Activated CD8-positive, alpha-beta memory T cell treated with anti-CD3 and anti-CD28 coated beads, Interleukin-2, amount 50 U/mL, for 48 hours (primary cell): Measurements from ENCODE around the gene TNC.

Experiments
- DNase-seq: peaks from one replicate; pipeline ENCODE4 v3.0.0-alpha.2; 2020

TNC gene

DNA sequence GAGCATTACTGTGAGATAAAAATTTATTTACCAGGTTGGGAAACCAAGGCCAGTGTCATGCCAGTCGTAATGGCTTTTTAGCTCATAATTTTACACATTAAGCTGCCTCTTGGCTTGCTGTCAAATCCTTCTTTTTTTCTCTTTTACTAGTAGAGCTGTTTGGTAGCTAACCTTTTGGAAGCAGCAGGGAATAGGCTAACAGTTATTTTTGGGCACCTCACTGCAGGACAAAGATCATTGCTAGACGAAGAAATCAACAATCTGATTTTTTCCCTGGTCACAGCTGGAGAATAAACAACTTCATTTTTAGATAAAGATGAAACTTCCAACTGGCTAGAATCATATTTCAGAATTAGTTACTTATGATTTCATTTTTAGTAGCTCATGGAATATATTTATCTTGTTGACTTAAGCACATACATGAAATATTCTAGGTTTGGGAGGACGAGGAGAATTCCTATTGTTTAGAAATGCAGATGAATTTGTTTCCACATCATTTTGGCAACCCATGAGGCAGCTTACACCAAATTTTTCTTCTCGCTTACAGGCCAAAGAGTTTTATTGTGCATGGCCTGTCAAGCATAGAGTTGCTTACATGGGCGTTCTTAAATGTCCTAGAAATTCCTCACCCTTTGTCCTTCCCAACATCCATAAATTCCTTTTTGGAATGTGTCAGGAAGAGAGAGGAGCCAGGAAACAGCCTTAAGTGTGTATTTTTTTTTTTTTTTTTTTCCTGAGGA lies 19.6 kb downstream of the TNC start:
- DNase-seq: no peak

GRCh38 chr9:115093520-115093919 lies 24.4 kb downstream of the TNC start:
- no peak for DNase-seq

- no peak for DNase-seq
Observed at GRCh38 chr9:115090486-115090885, 27.5 kb downstream of the TNC start.

GRCh38 chr9:115088860-115089259 lies 29.1 kb downstream of the TNC start:
- no peak for DNase-seq

GRCh38 chr9:115086886-115087285 lies 31.1 kb downstream of the TNC start:
- DNase-seq: no peak

DNA sequence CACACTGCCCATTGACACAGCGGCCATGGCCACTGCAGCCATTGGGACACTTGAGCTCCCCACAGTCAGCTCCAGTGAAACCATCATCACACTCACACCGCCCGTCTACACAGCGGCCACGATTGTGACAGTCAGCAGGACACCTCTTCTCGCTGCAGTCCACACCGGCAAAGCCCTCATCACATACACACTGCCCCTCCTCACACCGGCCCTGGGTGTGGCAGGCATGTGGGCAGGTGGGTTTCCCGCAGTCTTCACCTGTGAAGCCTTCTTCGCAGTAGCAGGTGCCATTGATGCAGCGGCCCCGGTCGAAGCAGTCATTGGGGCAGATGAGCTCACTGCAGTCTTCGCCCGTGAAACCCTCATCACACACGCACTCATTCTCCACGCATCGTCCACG lies 31.5 kb downstream of the TNC start:
- no peak for DNase-seq

DNA sequence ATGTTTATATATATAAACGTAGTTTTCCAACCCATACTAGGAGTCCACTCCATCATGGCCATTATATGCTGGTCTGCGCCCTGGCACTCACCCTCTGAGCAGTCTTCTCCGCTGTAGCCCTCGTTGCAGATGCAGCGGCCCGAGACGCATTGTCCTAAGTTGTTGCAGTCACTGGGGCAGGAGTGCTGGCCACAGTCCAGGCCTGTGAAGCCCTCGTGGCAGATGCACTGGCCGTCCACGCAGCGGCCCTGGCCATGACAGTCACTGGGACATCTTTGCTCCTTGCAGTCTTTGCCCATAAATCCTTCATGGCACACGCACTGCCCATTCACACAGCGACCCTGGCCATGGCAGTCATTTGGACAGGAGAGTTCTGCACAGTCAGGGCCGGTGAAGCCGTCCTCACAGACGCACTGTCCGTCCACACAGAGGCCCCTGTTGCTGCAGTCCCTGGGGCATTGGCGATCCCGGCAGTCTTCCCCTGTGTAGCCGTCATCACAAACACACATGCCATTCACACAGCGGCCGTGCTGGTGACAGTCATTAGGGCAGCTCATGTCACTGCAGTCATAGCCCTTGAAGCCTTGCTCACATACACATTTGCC lies 32.1 kb downstream of the TNC start:
- no peak for DNase-seq

- no peak for DNase-seq
Observed at GRCh38 chr9:115084709-115085108, 33.2 kb downstream of the TNC start.

DNA sequence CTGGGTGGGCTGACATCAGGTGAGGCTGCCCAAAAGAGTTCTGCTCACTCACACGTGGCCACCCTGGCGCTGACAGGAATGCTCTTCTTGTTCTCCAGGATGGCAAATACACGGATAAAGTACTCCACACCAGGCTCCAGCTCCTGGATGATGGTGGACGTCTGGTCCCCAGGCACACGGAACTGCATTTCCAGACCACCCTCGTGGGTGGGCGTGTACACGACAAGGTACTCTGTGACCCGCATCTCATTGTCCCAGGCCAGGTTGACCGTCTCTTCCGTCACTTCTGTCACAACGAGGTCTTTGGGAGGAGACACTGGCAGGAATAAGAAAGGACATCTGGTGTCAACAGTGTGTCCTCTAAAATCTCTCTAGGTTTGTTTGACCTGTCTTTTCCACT lies 33.8 kb downstream of the TNC start:
- no peak for DNase-seq

- DNase-seq: no peak
Observed at GRCh38 chr9:115080242-115080641, 37.7 kb downstream of the TNC start.

GRCh38 chr9:115079156-115079555 lies 38.8 kb downstream of the TNC start:
- no peak for DNase-seq

DNA sequence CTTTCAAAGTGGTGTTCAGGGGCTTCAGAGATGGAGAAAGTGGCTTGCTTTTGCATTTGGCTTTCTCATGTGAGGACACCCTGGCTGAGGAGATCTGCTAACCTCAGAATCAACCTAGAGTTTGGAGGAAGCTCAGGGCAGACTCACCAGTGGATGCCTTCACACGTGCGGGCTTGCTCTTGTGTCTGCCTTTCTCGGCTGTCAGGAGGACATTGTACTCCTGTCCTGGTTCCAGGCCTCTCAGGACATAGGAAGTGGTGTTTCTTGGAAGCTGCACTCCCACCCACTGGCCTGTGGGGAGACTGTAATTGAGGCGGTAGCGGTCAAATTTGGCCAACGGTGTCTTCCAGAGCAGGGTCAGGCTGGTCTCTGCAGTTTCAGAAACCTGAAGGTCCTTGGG lies 44.5 kb downstream of the TNC start:
- DNase-seq: no peak

DNA sequence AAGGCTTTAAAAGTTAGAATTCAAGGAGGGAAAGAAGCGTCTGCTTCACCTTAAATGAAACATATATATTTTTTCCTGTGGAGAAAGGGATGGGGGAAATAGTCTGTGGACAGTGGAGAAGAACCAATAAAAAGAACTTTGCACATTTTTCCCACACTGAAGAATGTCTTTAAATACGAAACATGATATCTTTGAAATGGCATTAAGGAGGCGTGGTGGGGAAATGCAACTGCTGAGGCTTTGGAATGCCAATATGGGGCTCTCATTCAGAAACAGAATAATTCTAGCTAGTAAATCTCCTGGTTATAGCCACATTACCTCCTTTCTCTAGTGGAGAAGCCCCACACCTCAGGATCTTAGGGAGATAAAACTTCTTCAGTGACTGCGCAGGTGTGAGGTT lies 46.8 kb downstream of the TNC start:
- no peak for DNase-seq

GRCh38 chr9:115069771-115070170 lies 48.2 kb downstream of the TNC start:
- no peak for DNase-seq

DNA sequence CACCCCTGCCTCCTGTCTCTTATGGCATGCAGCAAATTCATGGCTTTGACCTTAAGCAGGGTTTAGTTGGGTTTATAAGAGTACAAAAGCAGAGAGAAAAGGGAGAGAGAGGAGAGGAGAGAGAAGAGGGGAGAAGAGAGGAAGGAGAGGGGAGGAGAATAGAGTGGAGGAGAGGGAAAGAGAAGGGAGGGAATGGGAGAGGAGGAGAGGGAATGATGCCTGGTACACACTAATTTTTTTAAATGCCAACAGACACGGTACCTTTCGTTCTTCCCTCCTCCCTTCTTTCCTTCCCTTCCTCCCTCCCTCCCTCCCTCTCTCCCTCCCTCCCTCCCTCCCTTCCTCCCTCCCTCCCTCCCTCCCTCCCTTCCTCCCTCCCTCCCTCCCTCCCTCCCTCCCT lies 48.7 kb downstream of the TNC start:
- DNase-seq: no peak

GRCh38 chr9:115068031-115068430 lies 49.9 kb downstream of the TNC start:
- DNase-seq: no peak

DNA sequence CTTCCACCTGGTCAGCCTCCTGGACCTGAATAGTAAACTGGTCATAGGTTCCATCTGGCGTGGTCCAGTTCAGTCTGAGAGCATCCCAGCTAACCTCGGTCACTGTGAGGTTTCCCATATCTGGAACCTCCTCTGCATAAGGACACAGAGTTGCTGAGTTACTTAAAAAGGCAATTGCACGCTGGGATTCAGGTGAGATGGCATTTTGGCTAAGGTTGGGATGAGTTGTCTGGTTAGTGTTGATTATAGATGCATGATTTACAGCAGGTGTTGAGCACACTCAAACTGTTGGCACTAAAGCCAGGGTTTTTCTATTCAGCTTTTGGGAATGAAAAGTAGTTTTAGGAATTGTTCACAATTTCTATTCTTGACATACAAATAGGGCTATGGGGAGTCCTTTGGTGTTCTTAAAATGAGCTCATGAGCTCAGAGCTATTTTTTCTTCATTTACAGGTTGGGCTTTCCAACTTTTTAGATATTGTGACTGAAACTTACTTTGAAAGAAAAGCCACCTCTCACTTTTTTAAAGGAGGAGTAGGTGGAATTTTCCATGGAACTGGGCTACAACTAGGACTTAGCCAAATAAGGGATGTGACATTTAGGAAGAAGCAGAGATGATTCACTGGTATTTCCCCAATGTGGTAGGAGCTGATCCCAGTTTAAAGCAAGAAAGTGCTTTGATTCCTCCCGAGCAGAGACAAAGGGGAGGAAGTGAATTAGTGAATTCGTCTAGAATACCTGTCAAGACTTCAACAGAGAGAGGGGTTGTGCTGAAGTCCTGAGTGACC lies 54.7 kb downstream of the TNC start:
- no peak for DNase-seq

DNA sequence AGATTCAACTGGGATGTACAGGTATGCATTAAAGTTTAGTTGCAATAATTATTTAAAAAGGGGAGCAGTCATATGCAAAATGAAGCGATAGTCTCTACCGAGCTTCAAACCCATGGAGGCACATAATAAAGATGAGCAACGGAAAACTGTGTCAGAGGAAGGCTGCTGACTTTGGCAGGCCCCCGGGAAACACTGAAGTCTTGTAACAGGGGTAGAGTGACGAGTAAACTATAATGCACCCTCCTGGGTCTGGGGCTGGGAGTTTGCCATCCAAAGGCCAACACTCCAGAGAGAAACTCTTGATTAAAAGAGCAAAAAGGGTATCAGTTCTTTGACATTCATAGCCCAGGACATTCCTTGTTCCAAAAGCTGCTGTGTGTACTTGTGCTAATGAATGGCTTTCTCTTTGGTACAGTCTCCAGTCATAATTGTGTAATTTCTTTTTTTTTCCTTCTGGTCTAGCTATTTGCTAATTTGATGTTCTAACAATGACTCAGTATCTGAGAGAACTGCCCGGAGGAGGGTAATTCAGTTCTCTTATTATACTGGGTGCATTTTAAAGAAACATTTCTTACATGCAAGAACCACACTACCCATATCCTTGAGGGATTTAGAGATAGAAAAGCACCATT lies 59.2 kb downstream of the TNC start:
- DNase-seq: no peak

GRCh38 chr9:115058175-115058574 lies 59.8 kb downstream of the TNC start:
- DNase-seq: no peak

- no peak for DNase-seq
Observed at GRCh38 chr9:115057559-115057958, 60.4 kb downstream of the TNC start.

GRCh38 chr9:115050002-115050490 lies 67.9 kb downstream of the TNC start:
- no peak for DNase-seq

DNA sequence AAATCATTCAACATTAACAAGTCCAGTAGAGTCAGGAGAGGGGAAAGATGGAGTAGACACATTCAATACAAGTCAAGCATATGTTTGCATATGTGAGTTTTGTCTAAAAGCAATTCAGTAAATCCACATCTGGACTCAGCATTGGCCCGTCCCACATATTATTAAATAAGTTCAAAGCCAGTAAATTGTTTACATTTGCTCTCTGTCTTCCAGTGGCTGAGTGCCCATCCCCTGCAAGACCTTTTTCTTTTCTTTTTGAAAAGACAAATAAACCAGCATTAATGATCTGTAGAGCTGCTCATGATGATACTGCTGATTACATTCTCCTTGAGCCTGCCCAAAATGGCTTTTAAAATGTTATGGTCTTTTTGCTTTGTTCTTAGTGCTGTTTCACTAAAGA lies 71.1 kb downstream of the TNC start:
- no peak for DNase-seq

- no peak for DNase-seq
Observed at GRCh38 chr9:115046199-115046598, 71.8 kb downstream of the TNC start.

DNA sequence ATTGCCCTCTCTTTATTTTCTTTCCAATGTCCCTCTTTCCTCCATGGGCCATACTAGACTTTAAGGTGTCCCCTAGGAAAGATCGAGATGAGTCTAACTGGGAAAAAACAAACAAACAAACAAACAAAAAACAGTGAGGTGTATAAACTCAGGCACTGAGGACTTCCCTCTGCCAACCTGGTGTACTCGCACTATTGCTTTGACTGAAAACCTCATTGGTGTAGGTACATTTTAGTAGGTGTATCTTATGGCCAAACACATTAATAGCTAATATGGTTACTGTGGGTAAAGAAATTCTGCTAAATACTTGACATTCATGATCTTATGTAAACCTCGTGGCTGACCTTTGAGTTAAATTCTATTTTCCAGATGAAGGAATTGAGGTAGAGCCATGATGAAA lies 74.3 kb downstream of the TNC start:
- no peak for DNase-seq
